ENCODE data around the gene GUCA2A.

DNA sequence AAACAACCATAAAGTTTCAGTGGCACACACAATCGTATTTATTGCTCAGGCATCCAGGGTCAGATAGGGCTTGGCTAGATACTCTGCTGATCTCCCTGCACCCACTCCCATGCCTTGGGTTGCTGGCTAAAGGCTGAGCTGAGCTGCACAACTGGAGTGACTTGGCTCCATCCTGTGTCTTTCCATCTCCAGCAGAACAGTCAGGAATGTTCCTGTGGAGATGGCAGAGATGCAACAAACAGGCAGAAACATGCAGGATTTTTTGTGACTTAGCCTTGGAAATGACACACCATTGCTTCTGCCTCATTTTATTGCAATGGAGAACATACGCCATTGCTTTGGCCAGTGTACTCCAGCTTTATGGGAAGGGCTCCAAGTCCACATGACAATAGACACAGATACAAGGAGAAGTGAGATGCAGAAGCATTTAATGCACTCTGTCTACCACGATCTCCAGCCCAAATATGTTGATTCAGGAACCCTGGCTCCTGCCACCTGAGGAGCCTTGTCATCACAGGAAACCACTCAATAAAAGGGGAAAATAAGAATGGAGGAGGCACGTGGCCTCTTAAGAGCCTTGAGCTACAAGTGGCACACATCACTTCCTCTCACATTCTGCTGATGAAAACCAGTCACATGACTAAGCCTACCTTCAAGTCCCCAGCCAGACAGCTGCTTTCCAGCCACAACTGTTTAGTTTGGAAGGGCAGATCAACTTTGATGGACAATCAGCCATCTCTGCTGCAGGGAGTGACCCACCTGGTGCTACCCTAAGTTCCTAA is 21.5 kb downstream of the GUCA2A start:
- no peak for TF ChIP-seq RXRA (IDR thresholded peaks at IDR 0.05; ENCODE audit: borderline replicate concordance, low read depth)
- TF ChIP-seq, protein P1, sequence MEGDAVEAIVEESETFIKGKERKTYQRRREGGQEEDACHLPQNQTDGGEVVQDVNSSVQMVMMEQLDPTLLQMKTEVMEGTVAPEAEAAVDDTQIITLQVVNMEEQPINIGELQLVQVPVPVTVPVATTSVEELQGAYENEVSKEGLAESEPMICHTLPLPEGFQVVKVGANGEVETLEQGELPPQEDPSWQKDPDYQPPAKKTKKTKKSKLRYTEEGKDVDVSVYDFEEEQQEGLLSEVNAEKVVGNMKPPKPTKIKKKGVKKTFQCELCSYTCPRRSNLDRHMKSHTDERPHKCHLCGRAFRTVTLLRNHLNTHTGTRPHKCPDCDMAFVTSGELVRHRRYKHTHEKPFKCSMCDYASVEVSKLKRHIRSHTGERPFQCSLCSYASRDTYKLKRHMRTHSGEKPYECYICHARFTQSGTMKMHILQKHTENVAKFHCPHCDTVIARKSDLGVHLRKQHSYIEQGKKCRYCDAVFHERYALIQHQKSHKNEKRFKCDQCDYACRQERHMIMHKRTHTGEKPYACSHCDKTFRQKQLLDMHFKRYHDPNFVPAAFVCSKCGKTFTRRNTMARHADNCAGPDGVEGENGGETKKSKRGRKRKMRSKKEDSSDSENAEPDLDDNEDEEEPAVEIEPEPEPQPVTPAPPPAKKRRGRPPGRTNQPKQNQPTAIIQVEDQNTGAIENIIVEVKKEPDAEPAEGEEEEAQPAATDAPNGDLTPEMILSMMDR (IDR thresholded peaks at IDR 0.05): no peak
- TF ChIP-seq TAF1 (IDR thresholded peaks at IDR 0.05; ENCODE audit: borderline replicate concordance, low read depth, low read length): no peak
- TF ChIP-seq MEF2A (IDR thresholded peaks at IDR 0.05; ENCODE audit: borderline replicate concordance, low read depth): no peak
- TF ChIP-seq USF2 (IDR thresholded peaks at IDR 0.05; ENCODE audit: borderline replicate concordance, low read depth, low read length): no peak
- TF ChIP-seq FOXM1 (IDR thresholded peaks at IDR 0.05; ENCODE audit: low read depth): no peak
- no peak for TF ChIP-seq FOXJ3 (CRISPR knock-in tag; IDR thresholded peaks at IDR 0.05)
